Activated CD4-positive, alpha-beta T cell treated with anti-CD3 and anti-CD28 coated beads, Interleukin-2, amount 10 ng/mL, durations not matched to agents 24 days and 14 days (primary cell): ENCODE data around the gene SRGAP2B. TPM values are rescaled to one million over a fixed set of nuclear protein-coding genes. Genes with fewer than 3 reads are reported as not detected.
"Not testable (repeated sequence)": the region's sequence is repeated elsewhere in the genome, so short reads cannot be mapped to it uniquely, and the experiment has no call there.

Experiments
- DNase-seq: peaks from one replicate; pipeline ENCODE4 v3.0.0; 2022
- H3K27ac Mint-ChIP-seq: one replicate; pipeline ENCODE4 v1.8.0; 2022; ENCODE audit warnings: mild to moderate bottlenecking, mixed read lengths
- H3K27me3 Mint-ChIP-seq: one replicate; pipeline ENCODE4 v1.8.0; 2022; ENCODE audit warnings: mixed read lengths
- H3K36me3 Mint-ChIP-seq: one replicate; pipeline ENCODE4 v1.8.0; 2022; ENCODE audit warnings: low read depth, mild to moderate bottlenecking, mixed read lengths
- H3K4me1 Mint-ChIP-seq: one replicate; pipeline ENCODE4 v1.8.0; 2021; ENCODE audit warnings: mixed read lengths
- H3K4me3 Mint-ChIP-seq: one replicate; pipeline ENCODE4 v1.8.0; 2022; ENCODE audit warnings: mild to moderate bottlenecking, moderate library complexity, mixed read lengths
- H3K9me3 Mint-ChIP-seq: one replicate; pipeline ENCODE4 v1.8.0; 2021; ENCODE audit warnings: mixed read lengths
- intact Hi-C: fragments of 100-400 bp; cut with micrococcal nuclease; formaldehyde crosslinking; loops from one replicate; pipeline ENCODE4 v1.15.1; 2023
- total RNA-seq: library from RNA; stranded (reverse); gene quantifications from 2 replicates; pipeline ENCODE4 v1.2.3, GENCODE V29; 2022

The SRGAP2B gene
- total RNA-seq, 1 donor from 2014 or later = 39.9 TPM

DNA sequence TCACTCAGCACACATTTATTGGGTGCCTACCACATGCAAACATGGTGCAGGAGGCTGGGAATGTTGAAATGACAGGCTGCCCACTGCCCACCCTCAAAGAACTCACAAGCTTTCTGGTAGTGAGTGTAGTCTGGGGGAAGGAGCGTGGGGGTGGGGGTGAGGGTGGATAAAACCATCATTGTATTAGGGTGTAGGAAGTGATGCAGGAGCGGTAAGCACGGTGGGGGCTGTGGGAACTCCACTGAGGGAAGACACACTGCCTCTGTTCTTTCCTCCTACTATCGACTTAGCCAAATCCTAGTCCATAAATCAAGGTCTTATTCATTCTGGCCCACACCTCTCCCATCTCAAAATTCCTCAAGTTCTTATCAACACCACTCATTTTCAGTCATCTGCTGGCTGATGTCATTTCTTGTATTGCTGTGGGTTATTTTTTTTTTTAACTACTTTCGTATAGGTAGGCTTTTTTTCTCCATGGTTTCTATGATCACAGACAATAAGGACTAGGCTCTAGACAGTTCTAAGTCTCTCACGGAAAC is 21.0 kb downstream of the SRGAP2B start:
- intact Hi-C loops, DNase-seq, H3K36me3 Mint-ChIP-seq, H3K4me1 Mint-ChIP-seq, H3K9me3 Mint-ChIP-seq, H3K27me3 Mint-ChIP-seq, H3K27ac Mint-ChIP-seq, H3K4me3 Mint-ChIP-seq: not testable (repeated sequence)

- H3K27me3 Mint-ChIP-seq, H3K9me3 Mint-ChIP-seq, H3K27ac Mint-ChIP-seq, H3K4me1 Mint-ChIP-seq, H3K36me3 Mint-ChIP-seq, H3K4me3 Mint-ChIP-seq, DNase-seq, intact Hi-C loops: not testable (repeated sequence)
Measured at GRCh38 chr1:145071569-145071968, 23.6 kb downstream of the SRGAP2B start.

- H3K9me3 Mint-ChIP-seq, DNase-seq, H3K4me3 Mint-ChIP-seq, H3K4me1 Mint-ChIP-seq, intact Hi-C loops, H3K36me3 Mint-ChIP-seq, H3K27me3 Mint-ChIP-seq, H3K27ac Mint-ChIP-seq: not testable (repeated sequence)
Measured at GRCh38 chr1:145066486-145066885, 28.6 kb downstream of the SRGAP2B start.

DNA sequence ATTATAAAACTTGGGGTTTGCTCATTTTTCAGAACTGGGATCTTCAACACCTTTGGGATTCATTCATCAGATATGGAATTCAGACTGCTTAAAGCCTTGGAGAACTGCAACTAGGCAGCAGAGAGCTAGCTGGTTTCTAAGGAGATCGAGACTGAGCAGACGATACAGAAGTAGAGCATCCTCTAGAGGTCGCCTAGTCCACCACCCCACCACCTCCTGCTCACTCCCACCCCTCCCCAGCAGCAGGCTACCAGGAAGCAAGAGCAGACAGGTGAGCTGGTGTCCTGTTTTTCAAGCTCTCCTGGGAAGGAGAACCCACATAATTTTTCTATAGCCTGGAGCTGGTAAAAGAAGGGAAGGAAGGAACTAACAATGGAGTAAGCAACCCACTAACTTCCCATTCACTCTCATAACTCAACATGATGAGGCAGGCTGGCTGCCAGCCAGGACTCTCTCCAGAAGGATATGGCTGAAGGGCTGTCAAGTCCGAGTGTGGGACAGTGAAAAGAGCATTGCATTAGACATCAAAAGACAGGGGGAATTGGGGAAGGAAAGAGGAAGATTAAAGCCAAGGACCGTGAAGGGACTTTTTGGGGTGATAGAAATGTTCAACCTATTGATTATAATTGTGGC is 29.8 kb downstream of the SRGAP2B start:
- DNase-seq = peak; percentile 22
- H3K4me1 Mint-ChIP-seq, H3K4me3 Mint-ChIP-seq, H3K36me3 Mint-ChIP-seq, intact Hi-C loops, H3K27me3 Mint-ChIP-seq, H3K27ac Mint-ChIP-seq, H3K9me3 Mint-ChIP-seq: not testable (repeated sequence)

- H3K4me3 Mint-ChIP-seq, H3K4me1 Mint-ChIP-seq, intact Hi-C loops, H3K27ac Mint-ChIP-seq, H3K36me3 Mint-ChIP-seq, H3K9me3 Mint-ChIP-seq, H3K27me3 Mint-ChIP-seq: not testable (repeated sequence)
- DNase-seq = peak; percentile 36
Measured at GRCh38 chr1:145063941-145064648, 31.0 kb downstream of the SRGAP2B start.

DNA sequence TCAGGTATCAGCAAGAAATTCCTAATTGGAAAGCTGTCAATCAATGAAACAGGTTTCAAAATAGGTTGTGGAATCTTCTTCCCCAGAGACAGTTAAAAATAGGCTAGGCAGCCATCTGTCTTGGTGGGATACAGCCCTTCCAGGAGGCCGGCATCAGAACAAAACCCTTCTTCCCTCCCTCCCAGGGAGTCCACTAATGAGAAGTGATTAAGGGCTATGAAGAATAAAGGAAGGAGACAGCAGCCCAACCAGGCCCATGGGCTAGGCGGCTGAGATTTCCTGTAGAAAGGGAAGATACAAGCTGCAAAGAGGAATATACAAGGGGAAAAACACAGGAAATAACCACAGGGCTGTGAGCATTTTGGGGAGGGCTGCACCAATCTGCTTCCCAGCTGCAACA is 31.8 kb downstream of the SRGAP2B start:
- H3K9me3 Mint-ChIP-seq, H3K4me1 Mint-ChIP-seq, H3K36me3 Mint-ChIP-seq, intact Hi-C loops, H3K27ac Mint-ChIP-seq, H3K27me3 Mint-ChIP-seq, H3K4me3 Mint-ChIP-seq: not testable (repeated sequence)
- peak; percentile 12 for DNase-seq

- DNase-seq, H3K4me3 Mint-ChIP-seq, H3K9me3 Mint-ChIP-seq, intact Hi-C loops, H3K27me3 Mint-ChIP-seq, H3K27ac Mint-ChIP-seq, H3K36me3 Mint-ChIP-seq, H3K4me1 Mint-ChIP-seq: not testable (repeated sequence)
Measured at GRCh38 chr1:145058184-145058583, 36.9 kb downstream of the SRGAP2B start.

DNA sequence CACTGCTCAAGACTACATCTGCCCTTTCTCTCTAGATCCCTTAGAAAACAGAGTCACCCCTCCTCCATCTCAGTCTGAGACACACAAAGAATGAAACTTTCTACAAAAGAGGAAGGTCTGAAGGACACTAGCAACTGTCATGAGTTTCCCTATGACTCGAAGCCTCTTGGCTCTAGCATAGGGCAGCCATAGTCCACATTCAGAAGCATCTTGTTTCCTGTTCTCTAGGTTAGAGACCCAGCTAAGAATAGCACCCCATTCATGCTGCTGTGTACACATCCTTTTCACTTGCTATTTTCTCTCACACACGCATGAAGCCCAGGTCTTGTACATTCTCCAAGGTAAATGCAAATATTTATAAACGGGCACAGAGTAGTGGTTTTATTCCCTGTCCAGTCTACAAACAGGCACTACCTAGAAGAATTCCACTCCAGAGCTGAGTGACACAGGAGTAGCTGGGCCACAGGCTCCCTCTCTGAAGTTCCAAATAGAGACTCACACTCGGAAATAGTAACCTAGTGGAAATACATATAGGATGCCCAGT is 39.8 kb downstream of the SRGAP2B start:
- H3K27ac Mint-ChIP-seq, DNase-seq, H3K9me3 Mint-ChIP-seq, H3K27me3 Mint-ChIP-seq, intact Hi-C loops, H3K4me3 Mint-ChIP-seq, H3K4me1 Mint-ChIP-seq, H3K36me3 Mint-ChIP-seq: not testable (repeated sequence)

DNA sequence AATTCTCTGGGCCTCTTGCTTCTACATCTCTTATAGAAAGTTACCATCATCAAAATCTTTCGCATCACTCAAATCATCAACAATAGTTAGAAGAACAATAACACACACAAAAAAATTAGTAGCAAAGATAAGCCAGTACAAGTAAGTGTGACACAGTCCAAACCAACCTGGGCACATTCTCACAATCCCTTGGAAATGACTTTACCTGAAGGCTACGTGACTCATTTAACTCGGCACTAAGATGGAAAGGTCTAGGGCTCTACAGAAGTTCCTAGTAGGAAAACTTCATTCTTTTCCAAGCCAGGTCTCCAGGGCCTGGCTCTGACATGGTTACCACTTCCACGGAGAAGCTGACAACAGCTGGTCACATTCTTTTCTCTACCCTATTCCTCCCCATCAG is 41.7 kb downstream of the SRGAP2B start:
- H3K27ac Mint-ChIP-seq, H3K36me3 Mint-ChIP-seq, H3K4me3 Mint-ChIP-seq, DNase-seq, intact Hi-C loops, H3K9me3 Mint-ChIP-seq, H3K4me1 Mint-ChIP-seq, H3K27me3 Mint-ChIP-seq: not testable (repeated sequence)

GRCh38 chr1:145052019-145052776 is 42.9 kb downstream of the SRGAP2B start:
- H3K4me3 Mint-ChIP-seq, H3K36me3 Mint-ChIP-seq, H3K4me1 Mint-ChIP-seq, intact Hi-C loops, H3K9me3 Mint-ChIP-seq, DNase-seq, H3K27me3 Mint-ChIP-seq, H3K27ac Mint-ChIP-seq: not testable (repeated sequence)

DNA sequence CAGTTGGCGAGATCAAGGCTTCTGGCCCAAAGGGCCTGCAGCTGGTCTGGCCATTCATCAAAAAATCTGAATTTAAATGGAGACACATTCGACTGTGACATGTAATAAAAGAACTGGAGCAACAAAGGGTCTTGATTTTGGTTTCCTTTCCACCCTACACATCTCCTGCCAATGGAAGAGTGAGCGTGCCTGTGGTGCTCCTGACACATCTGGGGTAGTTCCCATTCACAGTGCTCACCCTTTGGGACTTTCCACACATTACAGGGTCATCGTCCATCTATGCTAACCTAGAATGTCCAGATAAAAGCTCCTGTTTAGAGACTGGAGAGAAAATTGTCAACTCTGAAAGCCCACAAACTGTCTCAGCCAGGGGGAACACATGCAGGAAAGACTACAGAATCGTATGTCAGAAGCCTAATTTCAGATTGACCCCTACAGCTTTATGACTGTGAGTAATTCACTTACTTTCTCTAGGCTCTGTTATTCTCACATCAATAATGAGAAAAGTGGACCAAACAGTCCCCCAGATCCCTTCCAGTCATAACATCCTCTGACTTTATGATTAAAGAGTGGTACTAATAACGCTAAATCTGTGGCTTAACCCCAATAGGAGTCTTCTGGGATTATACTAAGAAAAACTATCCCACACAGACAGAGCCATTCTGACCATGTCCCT is 46.8 kb downstream of the SRGAP2B start:
- H3K27me3 Mint-ChIP-seq, H3K4me3 Mint-ChIP-seq, H3K4me1 Mint-ChIP-seq, H3K27ac Mint-ChIP-seq, intact Hi-C loops, DNase-seq, H3K36me3 Mint-ChIP-seq, H3K9me3 Mint-ChIP-seq: not testable (repeated sequence)

GRCh38 chr1:145047553-145047952 is 47.6 kb downstream of the SRGAP2B start:
- not testable (repeated sequence) for H3K27me3 Mint-ChIP-seq

DNA sequence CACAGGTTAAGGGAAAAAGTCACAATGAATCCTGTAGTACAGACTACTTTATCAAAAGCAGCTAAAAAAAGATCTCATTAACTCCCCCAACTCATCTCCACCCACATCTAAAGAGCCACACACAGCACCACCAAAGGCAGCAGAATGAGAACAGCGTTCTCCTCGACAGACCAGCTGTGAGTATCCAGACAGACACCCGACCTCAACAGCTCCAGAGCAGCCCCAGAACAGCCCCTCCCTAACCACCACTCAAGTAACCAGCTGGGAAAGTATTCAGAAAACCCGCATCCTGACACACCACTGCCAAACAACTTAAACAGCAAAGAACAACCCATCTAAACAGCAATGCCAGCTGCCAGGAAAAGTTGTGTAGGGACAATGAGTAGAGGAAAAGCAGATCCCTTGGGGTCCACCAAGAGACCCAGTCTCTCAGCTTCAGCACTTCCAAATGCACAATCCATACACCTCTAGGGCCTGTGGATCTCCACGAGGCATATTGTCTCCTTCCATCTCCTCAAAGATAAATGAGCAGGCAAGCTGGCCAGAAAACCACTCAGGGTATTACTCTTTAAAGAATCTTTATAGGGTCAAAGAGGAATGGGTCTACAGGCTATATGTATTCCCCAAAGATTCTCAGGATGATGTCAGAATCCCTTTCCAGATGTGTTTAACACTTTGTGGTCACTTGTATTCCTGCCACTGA is 49.4 kb downstream of the SRGAP2B start:
- intact Hi-C loops, H3K36me3 Mint-ChIP-seq, DNase-seq, H3K27me3 Mint-ChIP-seq, H3K27ac Mint-ChIP-seq, H3K4me1 Mint-ChIP-seq, H3K9me3 Mint-ChIP-seq, H3K4me3 Mint-ChIP-seq: not testable (repeated sequence)

More at GRCh38 chr1:145047553-145047952, 47.6 kb downstream of the SRGAP2B start:
- H3K4me1 Mint-ChIP-seq, H3K4me3 Mint-ChIP-seq, H3K9me3 Mint-ChIP-seq, intact Hi-C loops, H3K36me3 Mint-ChIP-seq, H3K27ac Mint-ChIP-seq, DNase-seq: not testable (repeated sequence)
